Measurements from ENCODE around the gene ZDHHC1.
"Not testable (repeated sequence)": the region's sequence is repeated elsewhere in the genome, so short reads cannot be mapped to it uniquely, and the experiment has no call there.

Gene ZDHHC1

GRCh38 chr16:67361038-67361437 lies 55.2 kb downstream of the ZDHHC1 start:
- no peak for DNase-seq (ENCODE audit: low spot score)

GRCh38 chr16:67359540-67360269 lies 56.6 kb downstream of the ZDHHC1 start:
- DNase-seq (ENCODE audit: low spot score): not testable (repeated sequence)

GRCh38 chr16:67357561-67357960 lies 58.7 kb downstream of the ZDHHC1 start:
- no peak for DNase-seq (ENCODE audit: low spot score)

- DNase-seq (ENCODE audit: low spot score): no peak
Measured at GRCh38 chr16:67356396-67356795, 59.9 kb downstream of the ZDHHC1 start.

- DNase-seq (ENCODE audit: low spot score): not testable (repeated sequence)
Measured at GRCh38 chr16:67352463-67352862, 63.8 kb downstream of the ZDHHC1 start.

GRCh38 chr16:67350324-67350723 lies 66.0 kb downstream of the ZDHHC1 start:
- DNase-seq (ENCODE audit: low spot score): no peak

GRCh38 chr16:67349172-67349571 lies 67.1 kb downstream of the ZDHHC1 start:
- no peak for DNase-seq (ENCODE audit: low spot score)

- DNase-seq (ENCODE audit: low spot score): peak; percentile 52
Measured at GRCh38 chr16:67346341-67346740, 69.9 kb downstream of the ZDHHC1 start.

GRCh38 chr16:67345401-67345800 lies 70.9 kb downstream of the ZDHHC1 start:
- DNase-seq (ENCODE audit: low spot score): no peak
